HG03135 (cell line): ENCODE data around the gene WDR62.
"Not testable (repeated sequence)": the region's sequence is repeated elsewhere in the genome, so short reads cannot be mapped to it uniquely, and the experiment has no call there.

ENCODE experiments used
- ATAC-seq: cut with Tn5 transposase; IDR thresholded peaks from one replicate; pipeline ENCODE4 v1.9.1; 2021; ENCODE audit warnings: mild to moderate bottlenecking, moderate library complexity; ENCODE audit not compliant: unreplicated experiment

WDR62 gene

DNA sequence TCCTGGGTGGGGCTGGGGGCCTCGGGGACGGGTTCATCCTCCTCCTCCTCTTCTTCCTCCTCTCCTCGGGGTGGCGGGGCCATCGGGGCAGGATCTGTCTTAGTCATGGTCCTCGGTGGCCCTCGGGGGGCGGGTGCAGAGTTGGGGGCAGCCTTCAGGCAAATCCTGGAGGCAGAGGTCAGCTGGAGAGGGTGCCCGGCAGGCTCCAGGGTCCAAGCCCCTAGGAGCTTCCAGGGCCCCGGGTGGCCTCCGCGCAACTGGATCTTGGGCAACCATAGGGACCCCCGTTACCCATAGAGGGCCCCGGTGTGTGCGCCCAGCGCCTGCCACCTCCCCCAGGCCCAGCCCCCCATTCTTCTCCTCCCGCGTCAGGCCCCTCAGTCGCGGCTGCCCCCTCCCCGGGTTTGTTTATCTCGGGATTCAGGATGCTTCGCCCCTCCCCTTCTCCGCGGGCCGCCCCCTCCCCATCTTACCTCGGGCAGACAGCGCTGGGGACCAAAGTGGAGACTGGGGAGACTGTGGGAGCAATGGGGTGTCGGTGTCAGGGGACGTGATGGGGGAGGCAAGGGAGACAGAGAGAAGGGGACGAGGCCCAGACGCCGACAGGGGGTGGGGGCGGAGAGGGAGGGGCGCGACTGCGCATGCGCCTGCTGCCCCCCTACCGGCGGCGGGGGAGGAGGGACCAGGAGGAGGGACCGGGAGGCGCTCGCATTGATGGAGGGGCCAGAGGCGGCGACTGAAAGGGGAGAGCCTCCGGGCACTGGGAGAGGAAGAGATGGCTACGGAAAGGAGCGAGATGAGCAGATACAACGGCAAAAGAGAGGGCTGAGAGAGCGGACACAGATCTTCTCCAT lies 22.2 kb upstream of the WDR62 start, which contains the start of gene CLIP3:
Gene CLIP3 (minus strand): TSS at position 623 of the 854 bp plus-strand sequence. CDS start 516 bp downstream, at position 107.
- no peak for ATAC-seq

DNA sequence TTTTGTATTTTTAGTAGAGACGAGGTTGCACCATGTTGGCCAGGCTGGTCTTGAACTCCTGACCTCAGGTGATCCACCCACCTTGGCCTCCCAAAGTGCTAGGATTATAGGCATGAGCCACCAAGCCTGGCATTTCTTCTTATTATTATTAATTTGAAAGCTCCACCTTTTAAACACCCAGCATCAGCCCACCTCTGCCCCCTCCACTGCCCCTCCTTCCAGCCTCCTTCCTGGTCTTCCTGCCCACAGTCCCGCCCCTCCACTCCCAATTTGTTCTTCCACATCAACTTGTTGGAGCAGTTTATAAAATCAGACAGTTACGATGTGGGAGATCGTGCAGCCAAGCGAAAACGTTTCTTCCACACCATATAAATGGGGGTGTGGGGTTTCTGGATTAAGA lies 14.2 kb upstream of the WDR62 start:
- ATAC-seq = no peak

DNA sequence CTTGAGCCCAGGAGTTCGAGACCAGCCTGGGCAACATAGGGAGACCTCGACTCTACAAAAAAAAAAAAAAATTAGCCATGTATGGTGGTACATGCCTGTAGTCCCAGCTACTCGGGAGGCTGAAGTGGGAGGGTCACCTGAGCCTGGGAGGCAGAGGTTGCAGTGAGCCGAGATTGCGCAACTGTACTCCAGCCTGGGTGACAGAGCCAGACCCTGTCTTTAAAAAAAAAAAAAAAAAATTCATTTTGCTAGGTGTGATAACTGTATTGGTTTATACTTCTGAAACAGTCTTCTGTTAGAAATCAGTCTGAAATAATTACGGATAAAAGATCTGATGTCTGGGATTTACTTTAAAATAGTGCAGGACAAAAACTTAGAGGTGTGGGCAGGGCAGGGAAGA lies 13.6 kb upstream of the WDR62 start:
- not testable (repeated sequence) for ATAC-seq

- ATAC-seq = no peak
Observed at GRCh38 chr19:36041831-36042230, 12.9 kb upstream of the WDR62 start.

DNA sequence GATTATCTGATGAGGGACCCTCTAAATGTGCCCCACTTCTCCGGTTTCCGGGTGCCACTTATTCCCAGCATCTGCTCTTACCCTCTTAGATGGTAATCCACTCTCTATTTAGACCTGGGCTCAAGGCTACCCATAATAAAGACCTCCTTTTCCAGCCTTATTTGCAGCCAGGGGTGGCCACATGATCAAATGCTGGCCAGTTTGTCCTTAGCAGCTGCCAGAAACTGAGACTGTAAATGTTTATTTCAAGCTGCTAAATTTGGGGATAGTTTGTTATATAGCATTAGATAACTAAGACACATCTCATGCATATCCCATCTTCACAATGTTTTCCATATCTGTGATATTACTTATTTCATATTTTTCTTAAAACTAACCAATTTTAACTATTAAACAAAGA lies 10.7 kb upstream of the WDR62 start:
- ATAC-seq = no peak

- no peak for ATAC-seq
Observed at GRCh38 chr19:36046443-36047050, 8.2 kb upstream of the WDR62 start.

- no peak for ATAC-seq
Observed at GRCh38 chr19:36047835-36048234, 6.9 kb upstream of the WDR62 start.

GRCh38 chr19:36049080-36049698 lies 5.5 kb upstream of the WDR62 start:
- ATAC-seq = no peak

DNA sequence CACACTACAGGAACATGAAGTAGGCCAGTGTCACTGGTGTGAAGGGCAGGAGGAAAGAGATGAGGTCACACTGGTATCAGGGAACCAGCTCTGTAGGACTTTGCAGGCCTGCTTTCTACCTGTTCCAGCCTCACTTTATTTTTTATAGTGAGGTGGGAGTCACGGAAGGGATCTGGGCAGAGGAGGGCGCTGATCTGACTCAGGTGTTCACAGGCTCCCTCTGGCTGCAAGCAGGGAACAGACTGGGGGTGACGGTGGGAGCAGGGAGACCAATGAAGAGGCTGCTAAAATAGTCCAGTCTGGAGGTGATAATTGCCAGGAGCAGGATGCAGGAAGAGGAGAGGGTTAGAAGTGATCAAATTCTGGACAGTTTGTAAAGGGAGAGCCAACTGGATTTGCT lies 3.5 kb upstream of the WDR62 start:
- ATAC-seq = no peak

- ATAC-seq = no peak
Observed at GRCh38 chr19:36051637-36052036, 3.1 kb upstream of the WDR62 start.

DNA sequence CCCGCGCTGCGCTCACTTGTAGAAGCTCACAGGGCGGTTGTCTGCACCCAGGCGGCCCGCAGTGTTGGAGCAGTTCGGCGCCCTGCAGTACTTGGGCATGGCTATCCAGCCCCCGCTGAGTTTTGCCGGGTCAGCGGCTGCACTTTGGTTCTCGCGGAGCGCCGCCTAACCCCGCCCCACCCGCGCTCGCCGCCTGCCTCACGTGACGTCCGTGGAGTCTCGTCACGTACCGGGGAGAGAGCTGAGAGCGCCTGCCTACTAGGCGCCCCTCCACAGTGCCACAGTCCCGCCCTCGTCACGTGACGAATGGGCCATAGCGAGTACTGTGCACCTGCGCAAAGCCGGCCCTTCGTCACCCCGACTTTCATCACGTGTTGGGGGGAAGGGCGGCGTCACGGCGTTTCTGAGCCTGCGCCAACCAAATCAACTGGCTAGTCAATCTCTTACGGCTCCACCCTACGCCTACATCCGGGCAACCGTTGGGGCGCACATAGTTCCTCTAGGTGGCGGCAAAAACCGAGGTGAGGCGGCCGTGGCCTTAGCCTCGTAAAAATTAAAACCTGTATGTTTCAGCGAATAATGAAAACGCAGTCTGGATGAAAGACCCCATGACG lies 471 bp upstream of the WDR62 start, which contains the start of gene THAP8:
Gene THAP8 (minus strand): TSS at position 167 of the 614 bp plus-strand sequence. CDS start 68 bp downstream, at position 99.
- ATAC-seq = peak; percentile 70

DNA sequence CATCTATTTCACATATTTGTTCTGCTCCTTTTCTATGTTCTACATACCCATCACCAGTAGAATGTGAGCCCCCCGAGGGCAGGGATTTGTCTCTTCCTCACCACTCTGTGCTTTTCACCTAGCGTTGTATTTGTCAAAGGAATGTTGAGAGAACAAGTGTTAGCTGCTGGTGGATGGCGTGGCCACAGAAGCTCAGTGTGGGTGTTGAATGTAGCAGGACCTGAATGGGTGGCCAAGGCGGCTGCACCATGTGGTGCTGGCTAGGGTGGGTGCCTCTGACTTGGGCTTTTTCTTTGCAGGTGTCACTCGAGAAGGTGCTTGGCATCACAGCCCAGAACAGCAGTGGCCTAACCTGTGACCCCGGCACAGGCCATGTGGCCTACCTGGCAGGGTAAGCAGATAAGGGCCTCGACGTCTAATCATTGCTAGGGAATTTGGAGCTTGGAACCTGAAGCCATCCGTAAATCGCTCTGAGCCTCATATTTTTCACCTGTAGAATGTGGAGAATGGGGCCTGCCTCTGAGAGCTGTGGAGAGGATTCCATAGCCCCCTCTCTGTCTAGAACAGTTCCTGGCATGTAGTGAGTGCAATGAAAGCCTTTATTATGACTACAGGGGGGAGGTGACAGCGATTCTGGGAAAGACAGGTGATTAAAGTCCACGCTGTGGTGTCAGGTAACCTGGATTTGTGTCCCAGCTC lies 3.9 kb downstream of the WDR62 start:
- ATAC-seq = no peak

GRCh38 chr19:36059180-36059910 lies 4.6 kb downstream of the WDR62 start:
- no peak for ATAC-seq

DNA sequence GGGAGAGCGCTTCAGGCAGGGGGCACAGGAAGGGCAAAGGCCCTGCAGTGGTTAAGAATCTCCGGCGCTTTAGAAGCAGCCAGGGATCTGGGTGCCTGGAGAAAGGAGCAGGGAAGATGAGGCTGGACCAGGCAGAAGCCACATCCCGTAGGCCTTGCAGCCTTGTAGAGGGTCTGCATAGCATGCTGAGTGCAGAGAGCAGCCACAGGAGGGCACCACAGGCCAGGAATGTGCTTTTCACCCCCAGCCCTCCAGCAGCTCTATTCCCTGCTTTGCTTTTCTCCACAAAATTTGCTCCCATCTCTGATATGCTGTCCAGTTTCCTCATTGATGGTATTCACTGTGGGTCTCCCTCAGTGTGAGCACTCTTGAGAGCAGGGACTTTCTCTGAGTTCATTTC lies 5.7 kb downstream of the WDR62 start:
- ATAC-seq = no peak

- no peak for ATAC-seq
Observed at GRCh38 chr19:36061367-36061766, 6.7 kb downstream of the WDR62 start.

- no peak for ATAC-seq
Observed at GRCh38 chr19:36064826-36065225, 10.1 kb downstream of the WDR62 start.

GRCh38 chr19:36067681-36068080 lies 13.0 kb downstream of the WDR62 start:
- no peak for ATAC-seq

DNA sequence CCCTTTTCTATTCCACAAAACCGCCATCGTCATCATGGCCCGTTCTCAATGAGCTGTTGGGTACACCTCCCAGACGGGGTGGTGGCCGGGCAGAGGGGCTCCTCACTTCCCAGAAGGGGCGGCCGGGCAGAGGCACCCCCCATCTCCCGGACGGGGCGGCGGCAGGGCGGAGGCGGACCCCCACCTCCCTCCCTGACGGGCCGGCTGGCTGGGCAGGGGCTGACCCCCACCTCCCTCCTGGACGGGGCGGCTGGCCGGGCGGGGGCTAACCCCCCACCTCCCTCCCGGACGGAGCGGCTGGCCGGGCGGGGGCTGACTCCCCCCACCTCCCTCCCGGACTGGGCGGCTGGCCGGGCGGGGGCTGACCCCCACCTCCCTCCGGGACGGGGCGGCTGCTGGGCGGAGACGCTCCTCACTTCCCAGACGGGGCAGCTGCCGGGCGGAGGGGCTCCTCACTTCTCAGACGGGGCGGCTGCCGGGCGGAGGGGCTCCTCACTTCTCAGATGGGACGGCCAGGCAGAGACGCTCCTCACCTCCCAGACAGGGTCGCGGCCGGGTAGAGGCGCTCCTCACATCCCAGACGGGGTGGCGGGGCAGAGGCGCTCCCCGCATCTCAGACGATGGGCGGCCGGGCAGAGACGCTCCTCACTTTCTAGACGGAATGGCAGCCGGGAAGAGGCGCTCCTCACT lies 14.3 kb downstream of the WDR62 start:
- not testable (repeated sequence) for ATAC-seq

DNA sequence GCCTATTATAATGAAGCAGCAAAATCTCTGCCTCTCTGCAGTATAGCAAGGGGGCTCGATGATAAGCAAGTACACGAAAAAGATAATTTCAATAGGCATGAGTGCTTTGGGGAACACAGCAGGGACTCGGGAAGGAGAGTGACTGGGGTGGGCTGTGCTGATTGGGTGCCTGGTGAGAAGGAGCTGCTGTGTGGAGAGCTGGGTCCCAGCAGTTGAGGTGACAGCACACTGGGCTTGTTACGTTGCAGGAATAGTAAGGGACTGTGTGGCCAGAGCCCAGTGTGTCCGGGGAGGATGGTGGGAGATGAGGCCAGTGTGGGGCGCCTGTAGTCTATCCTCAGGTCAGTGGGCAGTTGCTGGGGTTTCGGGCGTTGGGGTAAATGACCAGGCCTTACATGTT lies 17.4 kb downstream of the WDR62 start:
- no peak for ATAC-seq
